ENCODE measurements around the gene DNAJB8.

Gene DNAJB8

DNA sequence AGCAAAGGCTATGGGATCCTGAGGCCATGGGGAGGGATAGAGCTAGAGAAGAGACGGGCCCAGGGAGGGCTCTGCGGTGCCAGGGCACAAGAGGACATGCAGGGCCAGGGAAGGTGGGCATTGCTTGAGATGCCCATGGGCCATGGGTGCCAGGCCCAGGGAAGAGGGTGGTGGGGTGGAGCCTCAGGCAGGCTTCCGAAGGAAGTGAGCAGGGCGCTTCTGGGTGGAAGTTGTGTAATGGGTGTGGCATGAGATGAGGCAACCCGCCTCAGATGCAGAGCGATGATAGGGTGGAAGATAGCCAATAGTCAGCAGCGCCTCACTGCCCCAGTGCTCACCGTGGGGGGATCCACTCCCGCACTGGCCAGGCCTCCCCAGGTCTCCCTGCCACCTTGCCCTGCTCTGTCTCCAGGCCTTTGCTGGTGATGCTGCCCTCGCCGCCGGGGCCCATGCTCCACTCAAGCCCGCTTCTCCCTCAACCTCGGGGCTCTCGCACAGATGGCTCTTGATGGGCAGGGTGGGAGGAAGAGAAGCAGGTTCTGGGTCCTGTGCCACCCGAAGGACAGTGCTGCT, 51.4 kb downstream of the DNAJB8 start:
- no peak overlapping the region for H3K4me3 ChIP-seq (ENCODE audit: low read depth, low read length)
- TF ChIP-seq, protein P1, sequence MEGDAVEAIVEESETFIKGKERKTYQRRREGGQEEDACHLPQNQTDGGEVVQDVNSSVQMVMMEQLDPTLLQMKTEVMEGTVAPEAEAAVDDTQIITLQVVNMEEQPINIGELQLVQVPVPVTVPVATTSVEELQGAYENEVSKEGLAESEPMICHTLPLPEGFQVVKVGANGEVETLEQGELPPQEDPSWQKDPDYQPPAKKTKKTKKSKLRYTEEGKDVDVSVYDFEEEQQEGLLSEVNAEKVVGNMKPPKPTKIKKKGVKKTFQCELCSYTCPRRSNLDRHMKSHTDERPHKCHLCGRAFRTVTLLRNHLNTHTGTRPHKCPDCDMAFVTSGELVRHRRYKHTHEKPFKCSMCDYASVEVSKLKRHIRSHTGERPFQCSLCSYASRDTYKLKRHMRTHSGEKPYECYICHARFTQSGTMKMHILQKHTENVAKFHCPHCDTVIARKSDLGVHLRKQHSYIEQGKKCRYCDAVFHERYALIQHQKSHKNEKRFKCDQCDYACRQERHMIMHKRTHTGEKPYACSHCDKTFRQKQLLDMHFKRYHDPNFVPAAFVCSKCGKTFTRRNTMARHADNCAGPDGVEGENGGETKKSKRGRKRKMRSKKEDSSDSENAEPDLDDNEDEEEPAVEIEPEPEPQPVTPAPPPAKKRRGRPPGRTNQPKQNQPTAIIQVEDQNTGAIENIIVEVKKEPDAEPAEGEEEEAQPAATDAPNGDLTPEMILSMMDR (IDR thresholded peaks at IDR 0.05; ENCODE audit: low read depth, low read length) = no peak

DNA sequence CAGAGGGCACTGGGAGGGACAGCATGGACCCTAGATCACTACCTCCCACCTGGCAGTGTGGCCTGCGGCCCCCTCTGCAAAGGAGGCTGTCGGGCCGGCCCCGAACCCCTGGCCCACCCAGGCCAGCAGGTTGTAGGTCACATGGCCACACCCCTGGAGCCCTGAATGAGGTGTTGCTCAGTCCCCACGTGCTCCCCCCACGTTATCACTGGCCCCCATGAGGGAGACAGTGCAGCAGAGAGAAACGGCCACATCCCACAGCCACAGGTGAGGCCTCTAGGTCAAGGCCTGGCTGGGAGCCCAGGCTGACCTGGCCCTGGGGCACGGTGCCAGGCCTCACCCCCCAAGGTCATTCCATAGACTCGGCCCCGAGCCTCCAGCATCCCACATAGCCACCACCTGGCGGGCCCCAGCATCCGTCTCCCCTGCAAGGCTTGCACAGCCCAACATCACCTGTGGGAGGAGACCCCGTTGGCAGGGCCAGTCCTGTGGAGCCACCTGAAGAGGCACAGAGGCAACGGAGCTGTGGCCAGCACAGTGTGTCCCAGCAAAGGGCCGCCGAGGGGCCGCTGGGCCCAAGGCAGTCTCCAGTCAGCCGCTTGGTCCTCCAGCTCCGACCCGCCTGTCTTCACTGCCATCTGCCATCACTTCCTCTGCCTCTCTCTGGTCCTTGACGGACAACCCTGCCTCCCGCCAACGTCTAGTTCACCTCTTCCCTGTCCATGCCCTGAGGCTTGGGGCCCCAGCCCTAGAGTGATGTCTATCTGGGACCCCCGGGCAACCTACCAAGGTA, 53.1 kb downstream of the DNAJB8 start:
- H3K4me3 ChIP-seq (ENCODE audit: low read depth, low read length) = no peak overlapping the region
- TF ChIP-seq, protein P1 (IDR thresholded peaks at IDR 0.05; ENCODE audit: low read depth, low read length) = no peak

DNA sequence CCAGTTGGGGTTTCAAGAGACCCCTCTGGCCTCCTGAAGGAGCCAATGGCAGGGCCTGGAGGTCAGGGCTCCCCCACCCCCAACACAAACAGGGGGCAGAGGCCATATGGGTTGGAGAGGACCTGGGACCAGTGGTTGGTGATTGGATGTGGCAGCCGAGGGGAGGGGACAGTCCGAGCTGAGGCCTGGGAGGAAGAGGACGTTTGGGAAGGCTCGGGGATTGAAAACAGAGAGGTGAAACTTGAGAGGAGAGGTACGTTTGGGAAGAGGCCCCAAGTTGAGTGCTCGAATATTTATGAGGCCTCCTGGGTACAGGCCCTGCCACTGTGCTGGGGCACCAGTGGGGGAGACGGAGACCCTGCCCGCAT, 53.7 kb downstream of the DNAJB8 start:
- TF ChIP-seq, protein P1 (IDR thresholded peaks at IDR 0.05; ENCODE audit: low read depth, low read length) = no peak

More for the DNA sequence above, 53.7 kb downstream of the DNAJB8 start:
- H3K4me3 ChIP-seq (ENCODE audit: low read depth, low read length) = no peak overlapping the region
